Calu3 (cell line): ENCODE measurements around the gene KLLN. TPM values are rescaled to one million over a fixed set of nuclear protein-coding genes. Genes with fewer than 3 reads are reported as not detected.

Experiments
- BruUV-seq: library from RNA; stranded (reverse); fragments of 400-500 nt; replicated peaks from 2 replicates; lab custom pipeline; 2021; lab: Mats Ljungman, UMichigan
- CTCF ChIA-PET: fragments of 300-600 bp; sonication (Branson Sonifier 250); formaldehyde crosslinking; loops from one replicate; lab custom pipeline; 2022; ENCODE audit warnings: antibody characterized with exemption; lab: Charles Lee
- DNase-seq: peaks from one replicate; pipeline ENCODE4 v3.0.0; 2022
- H3K27ac Mint-ChIP-seq: one replicate; pipeline ENCODE4 v1.8.0; 2022; ENCODE audit warnings: mixed read lengths; ENCODE audit not compliant: unreplicated experiment
- H3K27me3 Mint-ChIP-seq: one replicate; pipeline ENCODE4 v1.8.0; 2022; ENCODE audit warnings: mixed read lengths; ENCODE audit not compliant: unreplicated experiment
- H3K36me3 Mint-ChIP-seq: one replicate; pipeline ENCODE4 v1.8.0; 2022; ENCODE audit warnings: mild to moderate bottlenecking, moderate library complexity, mixed read lengths; ENCODE audit not compliant: insufficient read depth, unreplicated experiment
- H3K4me1 Mint-ChIP-seq: one replicate; pipeline ENCODE4 v1.8.0; 2022; ENCODE audit warnings: mild to moderate bottlenecking, low read depth, mixed read lengths; ENCODE audit not compliant: unreplicated experiment
- H3K4me3 Mint-ChIP-seq: one replicate; pipeline ENCODE4 v1.8.0; 2022; ENCODE audit warnings: mild to moderate bottlenecking, low read depth, moderate library complexity, mixed read lengths; ENCODE audit not compliant: unreplicated experiment
- H3K9me3 Mint-ChIP-seq: one replicate; pipeline ENCODE4 v1.8.0; 2022; ENCODE audit warnings: low read depth, mixed read lengths; ENCODE audit not compliant: unreplicated experiment
- CTCF ChIP-seq: fragments of 200-600 bp; IDR thresholded peaks from one replicate; pipeline ENCODE4 v1.8.0; 2022; ENCODE audit warnings: antibody characterized with exemption; ENCODE audit not compliant: unreplicated experiment
- intact Hi-C: fragments of 100-400 bp; cut with micrococcal nuclease; formaldehyde crosslinking; loops from one replicate; pipeline ENCODE4 v1.10.0; 2022; ENCODE audit not compliant: unreplicated experiment
- total RNA-seq: library from RNA; stranded (reverse); gene quantifications from 2 replicates; pipeline ENCODE4 v1.2.3, GENCODE V29; 2022

Gene KLLN
- total RNA-seq, 1 experiment from 2014 or later = 0.52 TPM

- CTCF ChIA-PET = interaction anchor here (1.1 to 1.7 kb wide), 5 partner anchors 25 to 525 kb away, joined by 3 to 6 read pairs (median 4); partner anchors contain the start of gene ATAD1
- Mint-ChIP-seq H3K36me3 (peaks cover 48% of the 10 kb centered on the region), H3K27ac (peak overlapping the region; percentile 76), H3K27me3 (no peaks in the 10 kb centered on the region), H3K4me3 (peak overlapping the region; percentile 92), H3K4me1 (peaks cover 17% of the 10 kb centered on the region), H3K9me3 (no peaks in the 10 kb centered on the region)
- intact Hi-C loops = loop anchor here (5.0 kb wide), 2 partner anchors 250 to 690 kb away; no protein-coding TSS in a partner anchor
- no peak for TF ChIP-seq CTCF
- no TSS peak for BruUV-seq
- no peak for DNase-seq
Observed at GRCh38 chr10:87862679-87863052, 667 bp downstream of the KLLN start.

- Mint-ChIP-seq H3K9me3 (no peaks in the 10 kb centered on the region), H3K27me3 (no peaks in the 10 kb centered on the region), H3K36me3 (peaks cover 48% of the 10 kb centered on the region), H3K4me1 (peaks cover 17% of the 10 kb centered on the region), H3K27ac (peak overlapping the region; percentile 76), H3K4me3 (peak overlapping the region; percentile 92)
- CTCF ChIA-PET = interaction anchor here (1.1 to 1.9 kb wide), 5 partner anchors 16 to 525 kb away, joined by 3 to 6 read pairs (median 4); no protein-coding TSS in a partner anchor
- no TSS peak for BruUV-seq
- peak; percentile 93 for DNase-seq
- TF ChIP-seq CTCF = no peak
- intact Hi-C loops = loop anchor here (2.0 to 5.0 kb wide), 3 partner anchors 250 to 690 kb away; no protein-coding TSS in a partner anchor
Observed at GRCh38 chr10:87861953-87862678, 1.2 kb downstream of the KLLN start.

- H3K36me3 Mint-ChIP-seq = peaks cover 48% of the 10 kb centered on the region
- CTCF ChIA-PET = interaction anchor here (1.6 to 1.9 kb wide), 4 partner anchors 16 to 524 kb away, joined by 3 to 6 read pairs (median 4); no protein-coding TSS in a partner anchor
- peak; percentile 63 for DNase-seq
- intact Hi-C loops = loop anchor here (2.0 to 5.0 kb wide), 3 partner anchors 251 to 691 kb away; no protein-coding TSS in a partner anchor
- H3K27ac Mint-ChIP-seq = peak overlapping the region; percentile 76
- no peaks in the 10 kb centered on the region for H3K27me3 Mint-ChIP-seq
- no peaks in the 10 kb centered on the region for H3K9me3 Mint-ChIP-seq
- BruUV-seq = TSS peak; percentile 64
- peaks cover 17% of the 10 kb centered on the region for H3K4me1 Mint-ChIP-seq
- H3K4me3 Mint-ChIP-seq = peak overlapping the region; percentile 92
- TF ChIP-seq CTCF = no peak
Observed at GRCh38 chr10:87861566-87861952, 1.8 kb downstream of the KLLN start.

- no peak for TF ChIP-seq CTCF
- CTCF ChIA-PET = interaction anchor here (1.6 to 1.9 kb wide), 2 partner anchors 15 to 253 kb away, joined by 4 to 6 read pairs; no protein-coding TSS in a partner anchor
- no TSS peak for BruUV-seq
- Mint-ChIP-seq H3K4me1 (peaks cover 17% of the 10 kb centered on the region), H3K27me3 (no peaks in the 10 kb centered on the region), H3K4me3 (peak overlapping the region; percentile 92), H3K27ac (peak overlapping the region; percentile 76), H3K9me3 (no peaks in the 10 kb centered on the region), H3K36me3 (peaks cover 47% of the 10 kb centered on the region)
- intact Hi-C loops = loop anchor here (2.0 to 5.0 kb wide), 3 partner anchors 251 to 691 kb away; no protein-coding TSS in a partner anchor
- no peak for DNase-seq
Observed at GRCh38 chr10:87860816-87861403, 2.4 kb downstream of the KLLN start.
